Measurements from ENCODE around the gene USE1.
"Not testable (repeated sequence)": the region's sequence is repeated elsewhere in the genome, so short reads cannot be mapped to it uniquely, and the experiment has no call there.

Gene USE1, protein sequence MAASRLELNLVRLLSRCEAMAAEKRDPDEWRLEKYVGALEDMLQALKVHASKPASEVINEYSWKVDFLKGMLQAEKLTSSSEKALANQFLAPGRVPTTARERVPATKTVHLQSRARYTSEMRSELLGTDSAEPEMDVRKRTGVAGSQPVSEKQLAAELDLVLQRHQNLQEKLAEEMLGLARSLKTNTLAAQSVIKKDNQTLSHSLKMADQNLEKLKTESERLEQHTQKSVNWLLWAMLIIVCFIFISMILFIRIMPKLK

DNA sequence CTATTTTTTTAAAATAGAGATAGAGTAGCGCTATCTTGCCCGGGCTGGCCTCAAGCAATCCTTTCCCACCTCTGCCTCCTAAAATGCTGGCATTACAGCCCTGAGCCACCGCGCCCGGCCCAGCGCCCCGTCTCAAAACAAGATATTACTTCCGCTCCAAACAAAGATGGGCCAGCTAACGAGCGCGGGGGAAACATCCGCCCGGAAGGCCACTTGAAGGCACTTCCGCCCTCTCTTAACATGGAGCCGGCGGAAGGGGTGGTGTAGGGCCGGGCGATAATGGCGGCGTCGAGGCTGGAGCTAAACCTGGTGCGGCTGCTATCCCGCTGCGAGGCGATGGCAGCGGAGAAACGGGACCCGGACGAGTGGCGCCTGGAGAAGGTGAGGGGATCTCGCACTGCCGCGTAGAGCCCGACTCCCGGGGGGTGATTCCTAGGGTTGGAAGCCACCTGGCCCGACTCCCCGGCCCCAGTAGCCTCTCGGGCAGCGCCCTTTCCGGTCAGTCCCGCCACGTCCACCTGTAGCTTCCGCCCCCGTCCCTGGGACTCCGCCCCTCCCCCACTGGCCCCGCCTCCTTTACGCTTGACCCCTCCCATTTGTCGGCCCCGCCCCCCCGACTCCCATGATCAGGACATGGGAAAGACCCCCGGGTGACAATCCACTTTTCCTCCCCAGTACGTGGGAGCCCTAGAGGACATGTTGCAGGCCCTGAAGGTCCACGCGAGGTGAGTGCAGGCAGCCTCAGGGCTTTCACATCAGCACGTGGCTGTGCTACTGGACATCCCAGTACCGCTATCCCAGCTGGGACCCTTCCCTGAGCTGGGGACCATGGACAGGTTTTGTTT lies at the start of gene USE1:
Gene USE1, plus strand, starts transcription at position 231 of the 845 bp plus-strand sequence. Its CDS starts 49 bp downstream, at position 280.
- DNase-seq (ENCODE audit: low spot score), result peak; percentile 89

DNA sequence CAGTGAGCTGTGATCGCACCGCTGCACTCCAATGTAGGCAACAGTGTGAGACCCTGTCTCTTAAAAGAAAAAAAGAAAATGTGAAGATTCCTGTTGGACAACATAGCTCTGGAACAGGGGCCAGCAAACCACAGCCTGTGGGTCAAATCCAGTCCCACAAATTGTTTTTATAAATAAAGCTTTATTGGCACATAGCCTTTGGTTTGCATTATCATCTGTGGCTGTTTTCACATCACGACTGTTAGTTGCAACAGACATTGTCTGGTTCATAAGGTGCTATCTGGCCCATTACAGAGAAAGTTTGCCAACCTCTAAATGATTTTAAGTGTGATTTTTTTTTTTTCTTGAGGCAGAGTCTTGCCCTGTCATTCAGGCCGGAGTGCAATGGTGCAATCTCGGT lies 49.4 kb upstream of the USE1 start:
- no peak for DNase-seq (ENCODE audit: low spot score)

DNA sequence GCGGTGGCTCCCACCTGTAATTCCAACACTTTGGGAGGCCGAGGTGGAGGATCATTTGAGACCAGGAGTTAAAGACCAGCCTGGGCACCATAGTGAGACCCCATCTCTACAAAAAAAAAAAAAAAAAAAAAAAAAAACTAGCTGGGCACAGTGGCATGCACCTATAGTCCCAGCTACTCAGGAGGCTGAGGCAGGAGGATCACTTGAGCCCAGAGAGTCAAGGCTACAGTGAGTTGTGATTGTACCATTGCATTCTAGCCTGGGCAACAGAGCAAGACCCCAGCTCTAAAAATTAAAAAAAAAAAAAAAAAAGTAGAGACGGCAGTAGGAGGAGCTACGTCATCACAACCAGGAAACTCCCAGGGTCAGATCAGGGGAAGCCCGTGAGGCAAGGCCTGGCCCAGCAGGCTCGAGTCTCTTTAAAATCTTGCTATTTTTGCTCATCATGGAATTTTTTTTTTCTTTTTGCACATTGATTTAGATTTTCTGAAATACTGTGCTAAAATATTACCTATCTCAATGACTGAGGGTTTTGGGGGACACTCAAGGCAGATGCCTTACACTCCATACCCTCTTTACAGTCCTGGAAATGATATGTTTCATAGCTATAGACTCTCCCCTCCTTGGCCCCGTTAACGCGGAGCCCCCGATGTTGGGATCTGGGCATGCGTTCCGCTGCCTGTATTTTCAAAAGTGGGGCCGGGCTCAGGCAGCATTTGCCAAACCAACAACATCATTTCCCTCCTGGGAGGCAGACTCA lies 44.4 kb upstream of the USE1 start:
- DNase-seq (ENCODE audit: low spot score), result no peak

DNA sequence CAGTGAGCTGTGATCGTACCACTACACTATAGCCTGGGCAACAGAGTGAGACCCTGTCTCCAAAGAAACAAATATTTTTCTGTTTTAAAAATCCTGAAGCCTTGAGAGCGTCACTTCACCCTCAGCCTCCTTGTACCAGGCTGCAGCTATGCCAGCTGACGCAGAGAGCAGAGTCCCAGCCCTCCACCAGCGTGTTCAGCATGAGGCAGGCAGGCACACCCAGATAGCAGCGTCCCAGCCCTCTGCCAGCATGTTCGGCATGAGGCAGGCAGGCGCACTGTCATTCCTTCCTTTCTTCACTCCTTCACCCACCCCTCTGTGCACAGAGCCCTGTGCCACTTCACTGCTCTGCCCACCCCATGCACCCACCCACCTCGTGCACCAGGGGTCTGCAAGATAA lies 43.3 kb upstream of the USE1 start:
- DNase-seq (ENCODE audit: low spot score), result no peak

DNA sequence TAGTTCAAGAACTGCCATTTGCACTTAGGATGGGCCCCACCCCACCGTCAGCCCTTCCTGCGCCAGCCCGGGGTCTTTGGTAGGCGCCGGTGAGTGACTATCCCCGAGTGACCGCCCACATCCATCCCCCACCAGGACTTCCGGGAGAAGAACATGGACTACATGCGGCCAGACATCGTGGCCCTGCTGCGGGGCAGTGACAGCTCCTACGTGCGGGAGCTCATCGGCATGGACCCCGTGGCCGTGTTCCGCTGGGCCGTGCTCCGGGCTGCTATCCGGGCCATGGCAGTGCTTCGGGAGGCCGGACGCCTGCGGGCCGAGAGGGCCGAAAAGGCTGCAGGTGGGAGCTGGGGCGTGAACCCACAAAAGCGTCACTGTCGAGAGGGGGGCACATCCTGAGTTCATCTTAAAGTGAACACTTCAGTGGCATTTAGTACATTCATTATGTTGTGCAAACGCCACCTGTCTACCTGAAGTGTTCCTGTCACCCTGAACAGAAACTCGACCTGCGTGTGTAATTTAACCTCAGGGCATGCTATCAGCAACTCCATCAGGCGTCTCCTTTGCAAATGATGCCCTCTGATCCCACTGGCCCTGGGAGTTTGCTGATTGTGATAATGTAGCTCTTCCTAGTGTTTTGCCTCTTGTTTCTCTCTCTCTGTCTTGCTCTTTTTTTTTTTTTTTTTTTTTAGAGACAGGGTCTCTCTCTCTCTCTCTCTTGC lies 42.4 kb upstream of the USE1 start:
- no peak for DNase-seq (ENCODE audit: low spot score)

DNA sequence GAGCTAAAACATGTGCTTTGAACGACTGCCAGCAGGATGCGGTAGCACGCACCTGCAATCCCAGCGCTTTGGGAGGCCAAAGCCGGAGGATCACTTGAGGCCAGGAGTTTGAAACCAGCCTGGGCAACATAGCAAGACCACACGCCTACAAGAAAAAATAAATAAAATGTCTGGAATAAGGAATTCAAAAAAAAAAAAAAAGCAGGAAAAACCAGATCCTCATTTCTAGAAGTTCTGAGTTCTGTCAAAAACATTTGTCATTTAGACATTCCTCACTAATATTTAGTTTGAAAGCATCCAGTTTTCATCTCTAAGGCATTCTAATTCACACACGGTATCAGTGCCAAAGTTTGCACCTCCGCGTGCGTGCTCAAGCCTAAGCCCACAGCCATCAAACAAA lies 36.9 kb upstream of the USE1 start:
- DNase-seq (ENCODE audit: low spot score), result no peak

DNA sequence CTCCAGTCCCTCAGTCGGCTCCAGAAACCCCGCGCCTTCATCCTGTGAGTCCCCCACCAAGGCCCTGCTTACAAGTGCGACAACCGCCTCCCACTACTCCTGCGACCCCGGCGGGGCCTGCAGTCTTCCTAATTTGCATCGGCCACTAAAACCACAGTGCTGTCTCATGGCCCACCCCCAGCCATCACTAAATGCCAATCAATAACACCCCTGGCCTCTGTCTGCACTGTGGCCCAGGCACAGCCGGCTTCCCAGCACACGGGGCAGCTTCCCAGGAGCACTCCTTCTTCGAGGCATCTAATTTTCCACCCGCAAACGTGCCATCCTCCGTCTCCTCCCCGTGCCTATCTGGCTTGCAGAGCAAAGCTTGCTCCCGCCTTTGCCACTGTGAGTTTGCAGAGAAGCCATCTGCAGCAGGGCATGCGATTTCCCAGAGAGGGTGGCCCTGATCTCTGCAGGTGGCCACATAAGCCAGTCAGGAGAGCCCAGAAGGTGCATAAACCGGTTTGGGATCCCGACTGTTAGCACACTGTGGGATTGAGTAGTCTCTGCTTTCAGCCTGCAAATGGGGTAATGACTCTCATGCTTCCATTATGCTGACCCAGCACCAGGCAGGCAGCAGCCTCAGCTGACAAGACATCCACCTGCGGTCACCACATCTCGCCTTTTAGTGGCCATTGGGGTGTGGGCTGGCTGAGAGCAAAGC lies 34.0 kb upstream of the USE1 start:
- DNase-seq (ENCODE audit: low spot score), result no peak

DNA sequence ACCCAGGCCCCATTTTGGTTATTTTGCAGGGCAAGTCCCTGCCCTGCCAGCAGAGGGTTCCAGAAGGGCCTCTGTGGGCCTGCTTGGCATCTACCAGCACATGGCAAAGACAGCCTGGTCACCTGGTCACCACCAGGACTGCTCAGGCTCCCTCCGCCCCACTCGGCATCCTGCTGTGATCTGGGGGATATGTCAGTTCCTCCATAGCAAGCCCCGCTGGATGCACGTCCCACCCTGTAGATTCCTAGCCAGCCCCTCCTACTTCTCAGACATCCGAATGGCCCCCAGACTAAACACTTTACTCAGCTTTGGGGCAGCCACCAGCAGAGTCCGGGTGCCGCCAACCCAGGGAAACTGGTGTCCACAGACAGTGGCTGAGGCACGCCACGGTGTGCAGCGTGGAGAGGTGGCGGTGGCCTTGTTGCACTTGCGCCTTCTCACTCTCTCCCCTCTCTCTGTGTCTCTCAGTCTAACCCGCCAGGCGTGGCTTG lies 31.8 kb upstream of the USE1 start:
- DNase-seq (ENCODE audit: low spot score), result no peak

DNA sequence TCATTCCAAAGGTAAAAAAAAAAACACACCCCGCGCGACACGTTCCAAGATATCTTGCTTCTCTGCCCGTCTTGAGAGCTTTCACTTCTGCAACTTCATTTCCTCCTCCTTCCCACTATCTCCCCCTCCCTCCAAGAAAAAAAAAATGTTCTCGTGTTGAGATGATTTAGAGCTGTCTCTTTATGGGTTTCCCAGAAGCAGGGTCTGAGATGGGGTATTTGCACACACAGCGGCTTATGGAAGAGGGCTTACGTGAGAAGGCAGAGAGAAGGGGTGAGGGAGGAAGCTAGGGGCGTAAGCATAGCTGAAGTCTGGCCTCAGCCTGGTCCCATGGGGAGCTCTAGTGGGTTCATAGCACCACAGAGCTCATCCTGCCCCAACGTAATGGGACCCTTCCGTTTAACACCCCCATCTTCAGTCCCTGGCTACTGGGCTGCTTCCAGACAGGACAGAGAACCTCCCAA lies 31.3 kb upstream of the USE1 start:
- no peak for DNase-seq (ENCODE audit: low spot score)

DNA sequence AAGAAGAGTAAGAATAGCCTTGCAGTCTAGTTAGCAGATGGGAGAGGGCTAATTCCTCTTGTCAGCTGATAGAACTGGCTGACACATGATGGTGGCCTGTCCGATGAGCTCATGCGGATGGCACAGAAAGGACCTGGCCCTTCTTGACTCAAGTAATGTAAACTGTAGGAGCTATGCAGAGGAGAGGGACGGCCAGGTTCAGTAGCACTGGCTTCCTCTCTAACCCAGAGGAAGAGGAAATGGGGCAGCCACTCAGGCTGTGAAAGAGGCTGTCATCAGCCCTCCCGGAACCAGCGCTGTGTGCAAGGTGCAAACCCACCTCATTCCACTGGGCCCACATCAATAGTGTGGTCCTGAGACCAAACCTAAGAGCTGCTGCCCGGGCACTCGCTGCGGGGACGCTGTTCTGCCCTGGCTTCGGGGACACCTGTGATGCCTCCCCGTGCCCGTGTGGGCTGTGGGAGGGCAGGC lies 30.8 kb upstream of the USE1 start:
- DNase-seq (ENCODE audit: low spot score), result no peak

DNA sequence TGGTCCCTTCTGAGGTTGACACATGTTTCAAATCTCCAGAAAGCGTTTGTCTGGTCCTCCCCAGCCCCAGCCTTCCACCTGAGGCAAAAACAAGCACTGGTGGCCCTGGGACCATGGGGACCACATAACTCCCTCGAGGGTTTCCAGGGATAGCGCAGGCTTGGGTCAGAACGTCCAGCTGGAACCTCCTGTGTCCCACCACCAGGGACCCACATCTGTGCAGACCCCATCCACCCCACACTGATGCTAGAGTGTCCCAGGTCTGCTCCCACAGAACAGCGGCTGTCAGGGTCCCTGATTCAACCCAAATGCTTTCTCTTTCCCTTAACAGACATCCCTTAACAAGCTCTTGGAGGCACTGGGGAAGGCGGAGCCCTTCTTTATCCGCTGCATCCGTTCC lies 29.6 kb upstream of the USE1 start:
- DNase-seq (ENCODE audit: low spot score), result no peak

DNA sequence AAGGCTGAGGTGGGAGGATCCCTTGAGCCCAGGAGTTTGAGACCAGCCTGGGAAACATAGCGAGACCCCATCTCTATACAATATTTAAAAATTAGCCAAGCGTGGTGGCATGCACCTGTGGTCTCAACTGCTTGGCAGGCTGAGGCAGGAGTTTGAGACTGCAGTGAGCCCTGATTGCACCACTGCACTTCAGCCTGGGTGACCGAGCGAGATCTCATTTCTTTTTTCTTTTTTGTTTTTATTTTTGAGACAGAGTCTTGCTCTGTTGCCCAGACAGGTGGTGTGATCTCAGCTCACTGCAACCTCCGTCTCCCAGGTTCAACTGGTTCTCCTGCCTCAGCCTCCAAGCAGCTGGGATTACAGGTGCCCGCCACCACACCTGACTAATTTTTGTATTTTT lies 23.4 kb upstream of the USE1 start:
- not testable (repeated sequence) for DNase-seq (ENCODE audit: low spot score)

DNA sequence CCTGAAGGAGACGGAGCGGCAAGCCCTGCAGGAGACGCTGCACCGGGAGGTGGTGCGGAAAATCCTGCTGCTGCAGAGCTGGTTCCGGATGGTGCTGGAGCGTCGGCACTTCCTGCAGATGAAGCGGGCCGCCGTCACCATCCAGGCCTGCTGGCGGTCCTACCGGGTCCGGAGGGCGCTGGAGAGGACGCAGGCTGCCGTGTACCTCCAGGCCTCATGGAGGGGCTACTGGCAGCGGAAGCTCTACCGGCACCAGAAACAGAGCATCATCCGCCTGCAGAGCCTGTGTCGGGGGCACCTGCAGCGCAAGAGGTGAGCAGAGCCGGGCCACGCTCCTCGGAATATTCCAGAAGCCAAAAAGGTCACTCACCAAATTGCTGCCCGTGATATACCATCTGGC lies 22.4 kb upstream of the USE1 start:
- no peak for DNase-seq (ENCODE audit: low spot score)

DNA sequence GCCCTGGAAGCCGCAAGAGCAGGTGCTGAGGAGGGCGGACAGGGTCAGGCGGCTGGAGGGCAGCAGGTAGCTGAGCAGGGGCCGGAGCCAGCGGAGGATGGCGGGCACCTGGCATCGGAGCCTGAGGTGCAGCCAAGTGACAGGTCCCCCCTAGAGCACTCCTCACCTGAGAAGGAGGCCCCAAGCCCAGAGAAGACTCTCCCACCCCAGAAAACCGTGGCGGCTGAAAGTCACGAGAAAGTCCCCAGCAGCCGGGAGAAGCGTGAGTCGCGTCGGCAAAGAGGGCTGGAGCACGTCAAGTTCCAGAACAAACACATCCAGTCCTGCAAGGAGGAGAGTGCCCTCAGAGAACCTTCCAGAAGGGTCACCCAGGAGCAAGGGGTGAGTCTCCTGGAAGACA lies 20.5 kb upstream of the USE1 start:
- DNase-seq (ENCODE audit: low spot score), result no peak

DNA sequence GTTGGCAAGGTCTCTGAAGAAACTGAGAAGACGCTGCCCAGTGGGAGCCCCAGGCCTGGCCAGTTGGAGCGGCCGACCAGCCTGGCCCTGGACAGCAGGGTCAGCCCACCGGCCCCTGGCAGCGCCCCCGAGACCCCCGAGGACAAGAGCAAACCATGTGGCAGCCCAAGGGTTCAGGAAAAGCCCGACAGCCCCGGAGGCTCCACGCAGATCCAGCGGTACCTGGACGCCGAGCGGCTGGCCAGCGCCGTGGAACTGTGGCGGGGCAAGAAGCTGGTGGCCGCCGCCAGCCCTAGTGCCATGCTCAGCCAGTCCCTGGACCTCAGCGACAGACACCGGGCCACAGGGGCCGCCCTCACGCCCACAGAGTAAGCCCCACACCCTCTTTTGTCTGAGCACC lies 20.1 kb upstream of the USE1 start:
- DNase-seq (ENCODE audit: low spot score), result no peak

DNA sequence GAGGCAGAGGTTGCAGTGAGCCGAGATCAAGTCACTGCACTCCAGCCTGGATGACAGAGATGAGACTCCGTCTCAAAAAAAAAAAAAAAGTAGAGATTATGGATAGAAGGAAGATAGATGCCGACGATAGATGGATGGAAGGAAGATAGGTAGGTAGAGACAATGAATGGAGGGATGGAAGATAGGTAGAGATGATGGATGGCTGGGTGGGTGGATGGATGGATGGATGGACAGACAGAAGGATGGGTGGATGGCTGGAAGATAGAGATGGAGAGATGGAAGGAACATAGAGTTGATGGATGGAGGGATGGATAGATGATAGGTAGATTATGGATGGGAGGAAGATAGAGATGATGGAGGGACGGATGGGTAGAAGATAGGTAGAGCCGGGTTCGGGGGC lies 18.5 kb upstream of the USE1 start:
- no peak for DNase-seq (ENCODE audit: low spot score)

DNA sequence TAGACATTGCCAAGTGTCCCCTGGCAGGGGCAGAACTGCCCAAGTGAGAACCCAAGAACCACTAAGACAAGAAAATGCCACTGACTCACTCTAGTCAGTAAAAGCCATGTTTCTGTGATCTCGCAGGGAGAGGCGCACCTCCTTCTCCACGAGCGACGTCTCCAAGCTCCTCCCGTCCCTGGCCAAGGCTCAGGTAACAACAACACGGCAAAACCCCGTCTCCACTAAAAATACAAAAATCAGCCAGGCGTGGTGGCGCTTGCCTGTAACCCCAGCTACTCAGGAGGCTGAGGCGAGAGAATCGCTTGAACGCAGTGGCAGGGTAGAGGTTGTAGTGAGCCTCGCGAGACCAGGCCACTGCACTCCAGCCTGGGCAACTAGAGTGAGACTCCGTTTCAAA lies 17.5 kb upstream of the USE1 start:
- DNase-seq (ENCODE audit: low spot score), result no peak

DNA sequence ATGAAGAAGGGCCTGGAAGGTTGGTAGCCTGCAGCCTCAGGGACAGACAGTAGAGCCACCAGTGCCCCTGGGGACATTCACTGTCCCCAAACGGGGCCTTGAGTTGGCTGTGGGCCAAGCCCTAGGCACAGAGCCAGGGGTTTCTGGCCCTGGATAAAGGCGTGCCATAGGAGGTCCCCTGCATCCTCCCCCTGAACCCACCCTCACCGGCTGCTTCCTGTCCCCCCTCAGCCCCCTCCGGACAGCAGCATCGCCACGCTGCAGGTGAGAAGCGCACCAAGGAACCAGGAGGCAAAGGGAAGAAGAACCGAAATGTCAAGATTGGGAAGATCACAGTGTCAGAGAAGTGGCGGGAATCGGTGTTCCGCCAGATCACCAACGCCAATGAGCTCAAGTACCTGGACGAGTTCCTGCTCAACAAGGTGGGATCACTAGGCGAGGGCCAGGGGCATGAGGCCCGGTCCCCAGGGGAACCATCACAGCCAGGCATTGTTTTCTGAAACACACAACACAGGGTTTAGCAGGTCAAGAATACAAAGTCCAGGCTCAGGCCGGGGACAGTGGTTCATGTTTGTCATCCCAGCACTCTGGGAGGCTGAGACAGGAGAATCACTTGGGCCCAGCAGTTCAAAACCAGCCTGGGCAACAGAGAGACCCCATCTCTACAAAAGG lies 14.6 kb upstream of the USE1 start:
- DNase-seq (ENCODE audit: low spot score), result peak; percentile 67

DNA sequence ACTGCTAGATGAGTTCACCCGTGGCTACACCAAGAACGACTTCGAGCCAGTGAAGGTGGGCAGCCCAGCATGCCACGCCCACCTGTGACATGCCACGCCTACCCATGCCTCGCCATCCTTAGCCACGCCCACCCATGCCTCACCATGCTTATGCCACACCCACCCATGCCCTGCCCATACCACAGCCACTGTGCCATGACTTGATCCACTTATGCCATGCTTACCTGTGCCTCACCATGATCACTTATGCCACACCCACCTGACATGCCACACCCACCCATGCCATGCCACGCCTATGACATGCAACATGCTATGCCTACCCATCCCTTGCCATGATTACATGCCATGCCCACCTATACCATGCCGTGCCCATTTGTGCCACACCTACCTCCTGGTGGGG lies 12.9 kb upstream of the USE1 start:
- DNase-seq (ENCODE audit: low spot score), result no peak

DNA sequence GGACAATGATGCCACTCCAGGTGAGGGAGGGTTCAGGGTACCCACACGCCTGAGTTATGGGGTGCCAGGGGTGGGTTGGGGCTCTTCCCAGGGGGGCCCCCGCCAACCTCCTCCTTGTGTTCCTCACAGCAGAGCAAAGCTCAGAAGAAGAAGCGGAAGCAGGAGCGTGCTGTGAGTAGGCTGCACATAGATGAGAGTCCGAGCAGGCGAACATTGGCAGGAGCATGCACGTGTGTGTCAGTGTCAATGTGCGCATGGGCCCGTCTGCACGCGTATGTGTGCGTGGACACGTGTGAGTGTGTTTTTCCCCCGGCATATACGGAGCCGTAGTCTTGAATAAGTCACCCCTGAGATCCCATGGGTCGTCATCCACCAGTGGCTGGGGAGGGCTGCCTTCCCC lies 12.4 kb upstream of the USE1 start:
- no peak for DNase-seq (ENCODE audit: low spot score)
